ENCODE results near the gene BNC2. TPM values are rescaled to one million over a fixed set of nuclear protein-coding genes. Genes with fewer than 3 reads are reported as not detected.

BNC2 gene
- total RNA-seq, 1 experiment from 2014 or later: 43.6 TPM

GRCh38 chr9:16866587-16866986 lies 3.9 kb downstream of the BNC2 start:
- no peak for DNase-seq
- Histone ChIP-seq H4K20me1 (ENCODE audit: control insufficient read depth, insufficient read depth, insufficient read length) (no peaks in the 10 kb centered on the region), H3K14ac (ENCODE audit: insufficient read depth, low read length) (no peak overlapping the region), H3K4me1 (ENCODE audit: insufficient read depth, low read length) (peaks cover 6% of the 10 kb centered on the region; the same call in 1 of the 2 replicates), H4K5ac (ENCODE audit: insufficient read length, low read depth, low read length) (no peak overlapping the region), H3K56ac (ENCODE audit: insufficient read length, low read depth, low read length) (no peak overlapping the region), H3K18ac (ENCODE audit: insufficient read length, low read depth, low read length) (no peak overlapping the region), H2BK5ac (ENCODE audit: insufficient read length, low read length) (no peak overlapping the region), H3K79me2 (ENCODE audit: insufficient read depth, low read length) (0 out of 2 replicates have a peak, but pooled peaks cover 2% of the 10 kb centered on the region), H3K27me3 (ENCODE audit: insufficient read depth, low read length) (no peaks in the 10 kb centered on the region; the same call in 1 of the 2 replicates), H3K27ac (ENCODE audit: insufficient read length, low read depth, low read length) (no peak overlapping the region), H3K79me1 (ENCODE audit: insufficient read depth, low read depth, low read length, poor library complexity, severe bottlenecking) (peaks cover 3% of the 10 kb centered on the region), H3K4me2 (ENCODE audit: insufficient read depth, insufficient read length, low read length) (no peak overlapping the region), H2AK5ac (ENCODE audit: insufficient read length, low read length) (no peak overlapping the region), H4K91ac (ENCODE audit: insufficient read length, low read depth, low read length) (no peak overlapping the region), H3K23ac (ENCODE audit: insufficient read length, low read depth, low read length) (no peak overlapping the region), H3K4ac (ENCODE audit: low read depth, low read length) (no peak overlapping the region), H3T11ph (ENCODE audit: low read length) (no peak overlapping the region), H4K8ac (replicated peaks; ENCODE audit: insufficient read length, low read depth, low read length) (no peak overlapping the region), H2BK15ac (ENCODE audit: low read depth, low read length) (no peak overlapping the region), H3K9me3 (ENCODE audit: control insufficient read depth, low read depth, low read length) (no peaks in the 10 kb centered on the region), H2BK120ac (ENCODE audit: low read depth, low read length, poor library complexity, severe bottlenecking) (no peak overlapping the region), H2AFZ (ENCODE audit: low read length) (no peak overlapping the region), H3K9ac (ENCODE audit: extremely low read depth, insufficient read length, low read length) (no peak overlapping the region), H2BK20ac (ENCODE audit: low read depth, low read length, poor library complexity, severe bottlenecking) (no peak overlapping the region), H2BK12ac (ENCODE audit: insufficient read length, low read depth, low read length) (no peak overlapping the region), H3K23me2 (ENCODE audit: insufficient read length, low read depth, low read length, poor library complexity, severe bottlenecking) (peaks cover 18% of the 10 kb centered on the region)
- no peak for TF ChIP-seq CTCF (conservative IDR thresholded peaks at IDR 0.05)
- Mint-ChIP-seq H3K4me3 (no peak overlapping the region), H3K27ac (no peak overlapping the region; a peak in 1 of 7 replicates), H3K27me3 (ENCODE audit: low read depth) (peaks cover 1% of the 10 kb centered on the region), H3K4me1 (peaks cover 44 to 54% of the 10 kb centered on the region in 2 experiments), H3K36me3 (ENCODE audit: insufficient read depth in 1 of 3, low read depth in 3 of 3) (peaks cover 2 to 4% (median 3%) of the 10 kb centered on the region in 3 experiments; a peak in 5 of 7 replicates), H3K9me3 (no peaks in the 10 kb centered on the region)
- WGBS (ENCODE audit: extremely low coverage, insufficient read length, low lambda C conversion rate): no CpG with 5 or more reads among the region's 2 CpGs

Data from H9 (cell line).